Activated CD4-positive, alpha-beta T cell treated with anti-CD3 and anti-CD28 coated beads for 4 hours (primary cell): ENCODE results near the gene IFITM5.

ENCODE experiments used
- DNase-seq, 2 donors: peaks; one replicate each; pipeline ENCODE4 v3.0.0-alpha.2; 2020

IFITM5 gene

DNA sequence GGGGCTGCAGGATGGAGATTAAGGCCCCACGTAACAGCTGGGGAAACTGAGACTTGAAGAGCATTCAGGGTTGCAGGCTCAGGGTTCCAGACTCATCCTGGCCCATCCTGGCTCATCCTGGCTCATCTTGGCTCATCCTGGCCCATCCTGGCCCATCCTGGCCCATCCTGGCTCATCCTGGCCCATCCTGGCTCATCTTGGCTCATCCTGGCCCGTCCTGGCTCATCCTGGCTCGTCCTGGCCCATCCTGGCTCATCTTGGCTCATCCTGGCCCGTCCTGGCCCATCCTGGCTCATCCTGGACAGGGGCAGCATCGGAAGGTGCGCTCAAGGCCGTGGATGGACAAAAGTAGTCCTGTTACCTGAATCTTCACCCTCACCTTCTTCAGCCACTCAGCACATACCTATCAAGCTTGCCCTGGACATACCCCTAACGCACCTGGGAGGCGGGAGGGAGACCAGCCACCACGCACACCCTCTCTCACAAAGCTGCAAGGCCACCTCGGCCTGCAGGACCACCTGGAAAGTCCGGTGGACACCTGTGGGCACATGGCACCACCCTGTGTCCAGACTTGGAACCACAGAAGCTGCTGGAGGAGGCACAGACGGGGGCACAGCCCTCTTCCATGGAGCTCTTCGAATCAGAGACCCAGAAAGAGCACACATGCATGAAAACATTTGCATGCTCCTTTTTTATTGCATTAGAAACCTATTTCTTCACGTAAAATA is 41.4 kb downstream of the IFITM5 start:
- no peak for DNase-seq

DNA sequence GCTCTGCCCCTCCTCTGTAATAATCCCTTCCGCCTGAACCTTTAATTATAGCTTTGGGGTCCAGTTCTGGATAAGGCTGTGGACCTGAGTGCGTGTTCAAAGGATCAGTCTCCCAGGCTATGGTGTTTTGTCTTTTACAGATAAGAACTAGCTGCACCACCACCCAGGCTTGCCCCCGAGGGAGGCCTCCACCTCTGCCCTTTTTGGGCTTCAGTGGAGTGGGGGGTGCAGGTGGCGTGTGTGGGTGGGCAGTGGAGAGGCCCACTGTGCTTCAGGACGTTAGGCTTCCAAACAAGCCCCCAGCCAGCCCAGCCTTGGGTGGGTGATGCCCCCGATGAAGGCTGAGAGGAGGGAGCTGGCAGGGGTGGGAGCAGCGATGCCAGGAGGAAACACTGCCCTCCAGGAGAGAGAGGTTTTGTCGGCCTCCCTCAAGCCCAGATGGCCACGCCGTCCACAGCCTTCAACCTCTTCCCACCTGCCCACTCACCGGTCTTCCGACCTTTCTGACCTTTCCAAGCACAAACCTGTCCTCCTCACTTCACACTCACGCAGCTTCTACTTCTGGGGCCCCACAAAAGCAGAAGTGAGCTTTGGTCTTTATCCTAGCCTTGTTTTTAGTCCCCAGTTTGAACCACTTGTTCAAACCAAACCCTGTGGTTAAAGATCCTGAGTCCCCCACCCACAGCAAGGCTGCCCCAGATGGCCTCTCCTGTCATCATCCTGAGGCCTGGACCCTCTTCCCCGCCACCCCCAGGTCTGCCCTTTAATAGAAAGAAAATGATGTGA is 42.2 kb downstream of the IFITM5 start:
- DNase-seq, result no peak

DNA sequence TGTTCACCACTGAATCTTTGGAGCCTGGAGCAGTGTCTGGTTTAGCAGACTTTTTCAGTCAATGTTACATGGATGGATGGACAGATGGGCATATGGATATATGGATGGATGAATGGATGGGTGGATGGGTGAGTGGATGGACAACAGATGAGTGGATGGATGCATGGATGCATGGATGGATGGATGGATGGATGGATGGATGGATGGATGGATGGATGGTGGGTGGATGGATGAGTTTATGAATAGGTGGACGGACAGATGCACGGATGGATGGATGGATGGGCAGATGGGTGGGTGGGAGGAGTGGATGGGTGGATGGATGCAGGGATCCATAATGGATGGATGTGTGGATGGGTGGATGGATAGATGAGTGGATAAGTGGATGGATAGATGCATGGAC is 43.5 kb downstream of the IFITM5 start:
- DNase-seq, result no peak

DNA sequence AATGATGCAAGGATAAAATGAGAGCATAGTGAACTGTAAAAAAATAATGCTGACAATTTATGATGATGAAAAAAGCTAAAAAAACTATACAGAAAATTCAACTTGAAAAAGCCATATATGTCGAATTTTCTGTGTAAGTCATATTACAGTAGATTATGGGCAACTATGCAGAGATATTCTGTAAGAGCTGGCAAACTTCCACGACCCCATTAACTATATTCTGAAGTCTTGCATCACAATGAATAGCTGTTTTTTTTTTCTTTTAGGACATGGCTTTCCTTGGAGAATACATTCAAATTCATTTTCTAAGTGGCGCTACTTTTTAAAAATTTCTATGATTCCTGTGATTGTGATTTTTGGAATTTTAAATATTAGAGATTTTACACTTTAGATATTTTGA is 44.1 kb downstream of the IFITM5 start:
- no peak for DNase-seq

DNA sequence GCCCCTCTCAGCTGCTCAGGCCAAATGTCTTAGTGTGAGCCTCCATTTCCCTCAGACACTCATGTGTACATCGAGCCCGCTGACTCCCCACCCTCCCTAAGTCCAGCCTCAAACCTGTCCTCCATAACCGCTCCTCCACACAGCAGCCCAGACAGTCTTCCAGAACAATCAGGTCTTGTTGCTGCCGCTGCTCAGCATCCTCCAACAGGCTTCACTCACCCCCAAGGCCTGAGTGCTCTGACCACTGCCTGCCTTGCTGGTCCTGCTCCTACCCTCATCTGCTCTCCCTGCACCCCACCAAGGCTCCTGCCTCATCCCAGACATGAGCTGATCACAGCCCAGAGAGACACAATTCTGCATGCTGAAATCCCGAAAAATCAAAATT is 45.4 kb downstream of the IFITM5 start:
- no peak for DNase-seq

DNA sequence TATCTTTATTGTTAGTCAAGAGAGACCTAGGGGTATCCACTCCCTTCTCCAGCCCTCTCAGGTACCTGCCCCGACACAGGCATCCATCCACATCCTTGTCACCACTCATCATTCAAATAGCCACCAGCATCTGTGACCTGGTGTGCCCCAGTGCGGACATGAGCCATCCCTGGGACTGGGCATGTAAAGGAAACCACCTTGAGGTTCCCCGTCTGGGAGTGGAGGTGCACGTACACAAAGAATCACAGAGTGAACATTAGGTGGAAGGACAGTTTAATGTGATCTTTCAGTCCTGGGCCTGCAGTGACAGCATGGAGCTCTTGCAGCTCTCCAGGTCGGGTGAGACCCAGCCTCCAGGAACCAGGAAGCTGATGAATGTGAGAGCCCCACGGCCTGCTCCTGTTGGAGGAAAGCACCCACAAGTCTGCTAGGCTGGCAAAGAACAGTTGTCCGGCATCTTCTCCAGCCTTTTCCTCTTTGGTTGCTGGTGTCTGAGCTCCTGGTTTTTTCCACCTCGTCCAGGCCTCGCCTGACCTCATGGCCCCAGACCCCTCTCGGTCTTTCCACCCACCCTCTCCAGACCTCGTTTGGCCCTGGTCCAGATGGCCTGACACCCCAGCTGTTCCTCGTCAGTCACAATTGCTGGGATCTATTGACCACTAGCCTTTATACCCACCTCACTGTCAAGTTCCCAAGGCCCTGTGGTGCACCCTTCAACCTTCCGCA is 46.0 kb downstream of the IFITM5 start:
- DNase-seq, result no peak

DNA sequence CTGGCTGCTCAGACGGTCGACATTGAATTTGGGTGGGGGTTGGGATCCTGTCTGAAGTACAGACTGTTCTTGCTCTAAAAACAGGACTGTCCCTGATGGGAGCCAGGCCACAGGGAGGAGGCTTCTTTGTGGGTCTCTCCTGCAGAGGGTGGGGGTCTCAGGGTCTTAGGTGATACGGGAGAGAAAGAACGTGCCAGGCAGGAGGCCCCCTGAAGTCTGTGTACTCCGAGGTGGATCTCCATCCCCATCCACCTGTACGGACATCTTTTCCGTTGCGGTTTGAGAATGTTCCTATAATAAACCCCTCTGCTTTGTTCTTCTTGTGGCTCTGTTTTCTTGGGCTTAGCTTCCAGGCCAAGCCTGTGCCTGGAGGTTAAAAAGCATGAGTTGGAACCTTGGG is 46.7 kb downstream of the IFITM5 start:
- DNase-seq, result no peak

DNA sequence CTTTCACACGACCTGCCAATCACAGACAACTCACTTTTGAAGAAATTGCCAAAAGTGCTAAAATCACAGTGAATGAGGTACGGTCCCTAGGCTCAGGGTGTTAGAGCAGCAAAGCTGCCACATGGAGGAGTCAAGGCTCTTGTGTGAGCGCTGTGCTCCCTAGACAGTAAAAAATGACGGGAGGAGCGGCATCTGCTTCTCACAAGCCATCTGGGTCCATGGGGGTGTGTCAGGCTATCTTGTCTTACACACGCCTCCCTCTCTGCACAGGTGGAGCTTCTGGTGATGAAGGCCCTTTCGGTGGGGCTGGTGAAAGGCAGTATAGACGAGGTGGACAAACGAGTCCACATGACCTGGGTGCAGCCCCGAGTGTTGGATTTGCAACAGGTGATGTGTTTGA is 47.8 kb downstream of the IFITM5 start:
- no peak for DNase-seq

DNA sequence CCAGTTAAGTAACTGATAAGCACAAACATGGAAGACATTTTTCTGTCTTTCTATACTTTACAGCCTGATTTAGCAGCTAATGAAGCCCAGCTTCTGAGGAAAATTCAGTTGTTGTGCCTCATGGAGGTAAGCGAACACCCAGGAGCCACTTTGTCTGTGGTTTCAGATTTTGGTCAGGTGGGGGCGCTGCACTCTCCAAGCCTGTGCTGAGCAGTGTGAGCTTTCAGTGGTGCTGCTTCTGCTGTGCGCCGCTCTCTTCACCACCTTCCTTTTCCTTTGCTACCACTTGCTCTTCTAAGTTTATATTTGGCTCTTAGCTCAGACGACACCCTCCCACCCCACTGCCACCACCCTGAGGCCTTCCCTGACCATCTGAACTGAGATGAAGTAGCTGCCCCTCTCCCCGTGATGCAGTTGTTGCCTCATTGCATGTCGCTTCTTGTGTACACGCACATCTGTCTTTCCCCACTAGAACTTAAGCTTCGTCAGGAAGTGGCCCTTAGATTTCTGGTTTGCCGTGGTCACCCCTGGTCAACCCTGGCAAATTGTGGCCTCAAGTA is 48.5 kb downstream of the IFITM5 start:
- DNase-seq, result peak; percentile 68 to 84

DNA sequence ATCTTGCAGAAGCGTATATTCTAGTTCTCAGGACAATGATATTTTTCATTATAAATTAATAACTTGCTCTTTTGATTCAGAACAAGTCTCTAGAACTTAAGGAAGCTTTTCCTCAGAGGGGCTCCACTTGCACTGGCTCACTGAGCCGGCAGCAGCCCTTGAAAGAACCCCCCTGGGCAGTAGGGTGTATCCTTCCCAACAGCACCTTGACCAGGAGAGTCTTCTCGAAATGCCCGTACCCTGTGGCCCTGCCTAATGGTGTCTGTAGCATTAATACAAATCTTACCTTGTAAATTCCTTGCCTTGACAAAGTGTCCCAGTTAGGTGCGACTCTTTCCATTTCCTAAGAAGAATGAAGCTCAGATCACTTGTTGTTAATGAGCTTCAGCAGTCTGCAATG is 49.1 kb downstream of the IFITM5 start:
- no peak for DNase-seq

DNA sequence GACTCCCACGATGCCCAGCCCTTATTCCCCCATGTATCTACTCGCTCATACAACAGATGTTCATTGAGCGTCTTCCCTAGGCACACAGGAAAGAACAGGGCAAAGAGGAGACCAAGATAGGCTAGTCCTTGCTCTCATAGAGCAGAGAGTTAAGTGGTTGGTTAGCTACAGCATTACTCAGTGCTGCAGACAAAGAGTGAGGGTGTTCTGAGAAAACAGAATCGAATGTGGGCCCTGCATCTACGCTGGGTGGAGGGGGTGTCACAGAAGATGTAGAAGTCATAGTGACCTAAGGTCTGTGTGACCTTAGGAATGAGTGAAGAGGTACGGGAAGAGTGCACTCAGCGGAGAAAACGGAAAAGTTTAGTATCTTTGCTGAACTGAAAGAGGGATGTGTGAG is 50.3 kb downstream of the IFITM5 start:
- DNase-seq, result no peak
